CD4-positive, alpha-beta T cell (primary cell): Measurements from ENCODE around the gene MIAT. TPM values are rescaled to one million over a fixed set of nuclear protein-coding genes. Genes with fewer than 3 reads are reported as not detected.

Source experiments
- ATAC-seq: fragments of 200-7000 bp; cut with Tn5 transposase; one replicate; pipeline ENCODE4 v1.10.0; 2022; ENCODE audit warnings: mild to moderate bottlenecking; ENCODE audit not compliant: poor library complexity
- CTCF ChIA-PET: fragments of 350-600 bp; sonication (Branson Sonifier 250); formaldehyde crosslinking; loops from one replicate; lab custom pipeline; 2021; ENCODE audit warnings: antibody characterized with exemption, inconsistent platforms; lab: Charles Lee
- POLR2A ChIA-PET: fragments of 350-600 bp; sonication (Branson Sonifier 250); formaldehyde crosslinking; loops from one replicate; lab custom pipeline; 2021; ENCODE audit warnings: antibody characterized with exemption, inconsistent platforms; lab: Charles Lee
- DNase-seq, 14 experiments: peaks; one replicate each; pipeline ENCODE4 v3.0.0-alpha.2; 2013 to 2020; ENCODE audit warnings: mixed read lengths in 2 of 14
- H3K27ac ChIP-seq, 2 donors: one replicate each; pipeline versions ENCODE4 v1.5.1 to v1.7.0; 2013; ENCODE audit warnings: low read length in 2 of 2, low read depth in 1 of 2, mild to moderate bottlenecking in 1 of 2
- H3K27me3 ChIP-seq, 2 experiments: 1 replicate in 1 of 2; 2 replicates in 1 of 2; pipeline versions ENCODE4 v1.6.1 to v1.7.0; 2013; ENCODE audit warnings: low read length in 2 of 2, control low read depth in 1 of 2, mild to moderate bottlenecking in 1 of 2, moderate library complexity in 1 of 2; ENCODE audit not compliant: insufficient read depth in 2 of 2, control insufficient read depth in 1 of 2
- H3K36me3 ChIP-seq: one replicate; pipeline ENCODE4 v1.6.1; 2013; ENCODE audit warnings: low read length, control low read depth; ENCODE audit not compliant: insufficient read depth
- H3K4me1 ChIP-seq: one replicate; pipeline ENCODE4 v1.6.1; 2013; ENCODE audit warnings: low read length, control low read depth; ENCODE audit not compliant: insufficient read depth
- H3K4me3 ChIP-seq: one replicate; pipeline ENCODE4 v1.5.1; 2013; ENCODE audit warnings: mild to moderate bottlenecking, low read length, moderate library complexity
- H3K9me3 ChIP-seq, 2 experiments: 1 replicate in 1 of 2; 2 replicates in 1 of 2; pipeline versions ENCODE4 v1.6.1 to v1.7.0; 2013; ENCODE audit warnings: low read length in 2 of 2, mild to moderate bottlenecking in 2 of 2, control low read depth in 1 of 2, moderate library complexity in 1 of 2; ENCODE audit not compliant: control insufficient read depth in 1 of 2, insufficient read depth in 1 of 2
- H3K27ac Mint-ChIP-seq: one replicate; pipeline ENCODE4 v1.8.0; 2020; ENCODE audit warnings: mixed read lengths
- H3K27me3 Mint-ChIP-seq: one replicate; pipeline ENCODE4 v1.8.0; 2021; ENCODE audit warnings: mixed read lengths
- H3K36me3 Mint-ChIP-seq: one replicate; pipeline ENCODE4 v1.8.0; 2021; ENCODE audit warnings: low read depth, mixed read lengths
- H3K4me1 Mint-ChIP-seq: one replicate; pipeline ENCODE4 v1.8.0; 2021; ENCODE audit warnings: low read depth, mixed read lengths
- H3K4me3 Mint-ChIP-seq: one replicate; pipeline ENCODE4 v1.8.0; 2020; ENCODE audit warnings: mild to moderate bottlenecking, mixed read lengths
- H3K9me3 Mint-ChIP-seq: one replicate; pipeline ENCODE4 v1.8.0; 2020; ENCODE audit warnings: mixed read lengths
- intact Hi-C, 2 experiments: fragments of 100-400 bp; cut with DNase I in 1 of 2; cut with micrococcal nuclease in 1 of 2; formaldehyde crosslinking; loops; one replicate each; pipeline versions ENCODE4 v1.15.1 to v1.9.0; 2023 to 2025; cut with DNase I, micrococcal nuclease
- total RNA-seq, 174 experiments: library from RNA in 2 of 174; stranded (reverse) in 2 of 174; gene quantifications; one replicate each; pipeline ENCODE4 v1.2.3 and lab custom pipeline; 2021 to 2026
- TF ChIP-seq, protein P1 (sequence below): fragments of 200-600 bp; IDR thresholded peaks from one replicate; pipeline ENCODE4 v1.8.0; 2022; ENCODE audit warnings: antibody characterized with exemption, mild to moderate bottlenecking

Gene MIAT
- total RNA-seq, 2 experiments from 2014 or later: 26.8 to 27.2 TPM

DNA sequence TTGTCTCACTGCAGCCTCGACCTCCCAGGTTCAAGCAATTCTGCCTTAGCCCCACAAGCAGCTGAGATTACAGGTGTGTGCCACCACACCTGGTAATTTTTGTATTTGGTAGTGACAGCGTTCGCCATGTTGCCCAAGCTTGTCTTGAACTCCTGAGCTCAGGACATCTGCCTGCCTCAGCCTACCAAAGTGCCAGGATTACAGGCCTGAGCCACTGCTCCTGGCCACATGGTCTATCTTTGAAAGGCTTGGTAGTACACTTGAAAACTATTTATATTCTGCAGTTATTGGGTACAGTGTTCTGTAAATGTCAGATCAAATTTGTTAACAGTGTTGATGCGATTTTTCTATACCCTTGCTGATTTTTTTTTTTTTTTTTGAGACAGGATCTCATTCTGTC, 26.1 kb upstream of the MIAT start:
- Histone ChIP-seq H3K4me1 (no peaks in the 10 kb centered on the region), H3K27ac (no peak overlapping the region), H3K9me3 (peaks cover 0 to 4% of the 10 kb centered on the region in 2 experiments), H3K4me3 (no peak overlapping the region), H3K27me3 (no peaks in the 10 kb centered on the region), H3K36me3 (no peaks in the 10 kb centered on the region)
- H3K9me3 Mint-ChIP-seq: no peaks in the 10 kb centered on the region
- no peaks in the 10 kb centered on the region for H3K4me1 Mint-ChIP-seq
- H3K36me3 Mint-ChIP-seq: no peaks in the 10 kb centered on the region
- ATAC-seq (no peak), DNase-seq (no peak)
- TF ChIP-seq, protein P1, sequence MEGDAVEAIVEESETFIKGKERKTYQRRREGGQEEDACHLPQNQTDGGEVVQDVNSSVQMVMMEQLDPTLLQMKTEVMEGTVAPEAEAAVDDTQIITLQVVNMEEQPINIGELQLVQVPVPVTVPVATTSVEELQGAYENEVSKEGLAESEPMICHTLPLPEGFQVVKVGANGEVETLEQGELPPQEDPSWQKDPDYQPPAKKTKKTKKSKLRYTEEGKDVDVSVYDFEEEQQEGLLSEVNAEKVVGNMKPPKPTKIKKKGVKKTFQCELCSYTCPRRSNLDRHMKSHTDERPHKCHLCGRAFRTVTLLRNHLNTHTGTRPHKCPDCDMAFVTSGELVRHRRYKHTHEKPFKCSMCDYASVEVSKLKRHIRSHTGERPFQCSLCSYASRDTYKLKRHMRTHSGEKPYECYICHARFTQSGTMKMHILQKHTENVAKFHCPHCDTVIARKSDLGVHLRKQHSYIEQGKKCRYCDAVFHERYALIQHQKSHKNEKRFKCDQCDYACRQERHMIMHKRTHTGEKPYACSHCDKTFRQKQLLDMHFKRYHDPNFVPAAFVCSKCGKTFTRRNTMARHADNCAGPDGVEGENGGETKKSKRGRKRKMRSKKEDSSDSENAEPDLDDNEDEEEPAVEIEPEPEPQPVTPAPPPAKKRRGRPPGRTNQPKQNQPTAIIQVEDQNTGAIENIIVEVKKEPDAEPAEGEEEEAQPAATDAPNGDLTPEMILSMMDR: no peak
- no peak overlapping the region for H3K27ac Mint-ChIP-seq
- H3K27me3 Mint-ChIP-seq: no peaks in the 10 kb centered on the region
- intact Hi-C loops: no loop called here
- CTCF ChIA-PET: no interaction called here
- no peak overlapping the region for H3K4me3 Mint-ChIP-seq
- POLR2A ChIA-PET: no interaction called here

DNA sequence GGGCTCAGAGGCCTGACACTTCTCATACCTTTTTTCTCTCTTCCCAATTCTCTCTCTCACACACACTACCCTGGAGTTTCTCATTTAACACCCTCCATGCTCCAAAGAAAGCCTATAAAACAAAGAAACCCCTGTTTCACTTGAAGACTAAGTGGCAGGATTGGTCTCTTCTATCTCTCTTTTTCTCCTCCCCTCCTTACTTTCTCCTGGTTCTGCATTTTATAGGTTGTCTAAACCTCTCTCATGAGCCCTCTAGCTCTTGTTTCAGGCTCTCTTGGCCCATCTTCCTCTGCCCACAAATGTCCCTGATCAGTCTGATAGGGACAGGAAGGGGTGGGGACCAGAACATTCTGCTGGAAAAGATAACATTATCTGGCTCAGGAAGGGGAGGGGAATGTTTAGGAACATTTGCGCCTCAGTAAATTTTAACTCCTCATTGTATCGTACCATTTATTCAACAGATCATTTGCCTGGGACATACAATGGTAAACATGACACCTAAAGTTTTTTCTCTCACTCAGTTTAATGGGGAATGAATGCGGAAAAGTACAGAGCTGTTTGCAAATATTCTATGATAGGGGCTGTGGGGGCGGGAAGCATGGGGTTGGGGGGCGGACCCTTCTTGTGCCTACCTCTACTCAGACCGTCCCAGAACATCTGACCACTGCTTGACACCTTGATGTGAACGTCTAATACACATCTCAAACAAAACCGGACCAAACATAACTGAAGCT, 24.8 kb upstream of the MIAT start:
- no peak overlapping the region for H3K4me3 Mint-ChIP-seq
- H3K27ac Mint-ChIP-seq: no peak overlapping the region
- ATAC-seq: no peak
- CTCF ChIA-PET: no interaction called here
- no peaks in the 10 kb centered on the region for H3K9me3 Mint-ChIP-seq
- no peak overlapping the region for H3K4me3 ChIP-seq
- peaks cover 0 to 4% of the 10 kb centered on the region in 2 experiments for H3K9me3 ChIP-seq
- H3K4me1 Mint-ChIP-seq: no peaks in the 10 kb centered on the region
- no peaks in the 10 kb centered on the region for H3K36me3 Mint-ChIP-seq
- H3K27ac ChIP-seq: no peak overlapping the region
- no peak for DNase-seq
- no peaks in the 10 kb centered on the region for H3K27me3 ChIP-seq
- POLR2A ChIA-PET: no interaction called here
- H3K27me3 Mint-ChIP-seq: no peaks in the 10 kb centered on the region
- intact Hi-C loops: no loop called here
- TF ChIP-seq, protein P1: no peak
- no peaks in the 10 kb centered on the region for H3K36me3 ChIP-seq
- no peaks in the 10 kb centered on the region for H3K4me1 ChIP-seq

GRCh38 chr22:26634189-26634588, 23.2 kb upstream of the MIAT start:
- POLR2A ChIA-PET: no interaction called here

More at GRCh38 chr22:26634189-26634588, 23.2 kb upstream of the MIAT start:
- intact Hi-C loops: no loop called here
- no peaks in the 10 kb centered on the region for H3K27me3 Mint-ChIP-seq
- TF ChIP-seq, protein P1: no peak
- no peaks in the 10 kb centered on the region for H3K27me3 ChIP-seq
- CTCF ChIA-PET: no interaction called here
- H3K36me3 Mint-ChIP-seq: no peaks in the 10 kb centered on the region
- no peaks in the 10 kb centered on the region for H3K4me1 ChIP-seq
- H3K4me1 Mint-ChIP-seq: no peaks in the 10 kb centered on the region
- no peak for ATAC-seq
- H3K4me3 Mint-ChIP-seq: no peak overlapping the region
- peaks cover 0 to 4% of the 10 kb centered on the region in 2 experiments for H3K9me3 ChIP-seq
- no peaks in the 10 kb centered on the region for H3K36me3 ChIP-seq
- H3K4me3 ChIP-seq: no peak overlapping the region
- H3K27ac ChIP-seq: no peak overlapping the region
- no peak overlapping the region for H3K27ac Mint-ChIP-seq
- no peaks in the 10 kb centered on the region for H3K9me3 Mint-ChIP-seq
- DNase-seq: no peak
